SU-DHL-6 (cell line): ENCODE results near the gene GPC3.

Experiments
- H2AFZ ChIP-seq: fragments of 200-600 bp; sonication (generic); 2 replicates; pipeline ENCODE4 v1.6.1; 2014; ENCODE audit warnings: low read depth, mild to moderate bottlenecking, moderate library complexity, mixed read lengths, antibody characterized with exemption, low read length; ENCODE audit not compliant: severe bottlenecking
- H3F3A ChIP-seq: fragments of 200-600 bp; shearing (Covaris generic); 2 replicates; pipeline ENCODE4 v1.6.0; 2016; ENCODE audit warnings: antibody characterized with exemption, mild to moderate bottlenecking; ENCODE audit not compliant: insufficient read depth
- H3K27ac ChIP-seq: fragments of 200-600 bp; sonication (generic); 2 replicates; pipeline ENCODE4 v1.5.1; 2016; ENCODE audit warnings: low read depth, mild to moderate bottlenecking, low read length, moderate library complexity, mixed read lengths
- H3K27me3 ChIP-seq: fragments of 200-600 bp; sonication (generic), shearing (Covaris generic); 2 replicates; pipeline ENCODE4 v1.6.0; 2014; ENCODE audit warnings: mild to moderate bottlenecking, low read length
- H3K36me3 ChIP-seq: fragments of 200-600 bp; sonication (generic); 2 replicates; pipeline ENCODE4 v1.6.1; 2014; ENCODE audit warnings: mild to moderate bottlenecking, low read length, mixed read lengths
- H3K4me2 ChIP-seq: fragments of 300-600, 200-600 bp; shearing (Covaris generic), sonication (generic); 2 replicates; pipeline ENCODE4 v1.6.0; 2014; ENCODE audit warnings: low read length, low read depth, mild to moderate bottlenecking; ENCODE audit not compliant: poor library complexity, severe bottlenecking
- H3K4me3 ChIP-seq: fragments of 200-600 bp; sonication (generic); 2 replicates; pipeline ENCODE4 v1.5.1; 2014; ENCODE audit warnings: antibody characterized with exemption, low read length, mild to moderate bottlenecking, mixed read lengths; ENCODE audit not compliant: insufficient read depth, poor library complexity, severe bottlenecking
- H3K79me2 ChIP-seq: fragments of 200-600 bp; sonication (generic); 2 replicates; pipeline ENCODE4 v1.6.1; 2014; ENCODE audit warnings: mild to moderate bottlenecking, low read length, moderate library complexity; ENCODE audit not compliant: insufficient read depth
- H3K9ac ChIP-seq: fragments of 200-600 bp; sonication (generic); 2 replicates; pipeline ENCODE4 v1.7.0; 2014; ENCODE audit warnings: mild to moderate bottlenecking, low read length
- H3K9me2 ChIP-seq: fragments of 200-600 bp; sonication (generic); replicated peaks from 2 replicates; pipeline ENCODE4 v1.6.1; 2014; ENCODE audit warnings: low read length; ENCODE audit not compliant: insufficient read depth
- H3K9me3 ChIP-seq: fragments of 200-600 bp; sonication (generic); 2 replicates; pipeline ENCODE4 v1.6.1; 2014; ENCODE audit warnings: low read length, mixed read lengths; ENCODE audit not compliant: insufficient read depth
- H4K20me1 ChIP-seq: fragments of 200-600 bp; sonication (generic); 2 replicates; pipeline ENCODE4 v1.6.1; 2014; ENCODE audit warnings: low read depth, mild to moderate bottlenecking, antibody characterized with exemption, low read length, moderate library complexity, mixed read lengths
- EZH2phosphoT487 ChIP-seq: fragments of 200-600 bp; sonication (generic), shearing (Covaris generic); conservative IDR thresholded peaks from 2 replicates; pipeline ENCODE4 v1.6.1; 2018; ENCODE audit warnings: mild to moderate bottlenecking, antibody characterized with exemption, low read length, moderate library complexity, mixed read lengths
- TF ChIP-seq, protein P1 (sequence below): fragments of 200-600 bp; sonication (generic); IDR thresholded peaks from one replicate; pipeline ENCODE4 v1.5.1; 2017; ENCODE audit warnings: antibody characterized with exemption, mild to moderate bottlenecking, low read length, moderate library complexity; ENCODE audit not compliant: insufficient read depth, poor library complexity, severe bottlenecking

The GPC3 gene

GRCh38 chrX:133985164-133985966 is at the start of gene GPC3:
TSS of gene GPC3 (minus strand) at chrX:133985594.
- Histone ChIP-seq H3K4me2 (no peak within 1 kb of the TSS), H4K20me1 (no peaks in the 10 kb centered on the region), H3K4me3 (no peak within 1 kb of the TSS), H3K27me3 (no peaks in the 10 kb centered on the region), H3K9me2 (no peaks in the 10 kb centered on the region), H3K9ac (no peak within 1 kb of the TSS), H2AFZ (no peak within 1 kb of the TSS), H3F3A (no peaks in the 10 kb centered on the region), H3K79me2 (no peaks in the 10 kb centered on the region), H3K9me3 (no peaks in the 10 kb centered on the region), H3K27ac (no peak within 1 kb of the TSS), H3K36me3 (no peaks in the 10 kb centered on the region)
- TF ChIP-seq EZH2phosphoT487 = no peak
- TF ChIP-seq, protein P1, sequence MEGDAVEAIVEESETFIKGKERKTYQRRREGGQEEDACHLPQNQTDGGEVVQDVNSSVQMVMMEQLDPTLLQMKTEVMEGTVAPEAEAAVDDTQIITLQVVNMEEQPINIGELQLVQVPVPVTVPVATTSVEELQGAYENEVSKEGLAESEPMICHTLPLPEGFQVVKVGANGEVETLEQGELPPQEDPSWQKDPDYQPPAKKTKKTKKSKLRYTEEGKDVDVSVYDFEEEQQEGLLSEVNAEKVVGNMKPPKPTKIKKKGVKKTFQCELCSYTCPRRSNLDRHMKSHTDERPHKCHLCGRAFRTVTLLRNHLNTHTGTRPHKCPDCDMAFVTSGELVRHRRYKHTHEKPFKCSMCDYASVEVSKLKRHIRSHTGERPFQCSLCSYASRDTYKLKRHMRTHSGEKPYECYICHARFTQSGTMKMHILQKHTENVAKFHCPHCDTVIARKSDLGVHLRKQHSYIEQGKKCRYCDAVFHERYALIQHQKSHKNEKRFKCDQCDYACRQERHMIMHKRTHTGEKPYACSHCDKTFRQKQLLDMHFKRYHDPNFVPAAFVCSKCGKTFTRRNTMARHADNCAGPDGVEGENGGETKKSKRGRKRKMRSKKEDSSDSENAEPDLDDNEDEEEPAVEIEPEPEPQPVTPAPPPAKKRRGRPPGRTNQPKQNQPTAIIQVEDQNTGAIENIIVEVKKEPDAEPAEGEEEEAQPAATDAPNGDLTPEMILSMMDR = no peak

DNA sequence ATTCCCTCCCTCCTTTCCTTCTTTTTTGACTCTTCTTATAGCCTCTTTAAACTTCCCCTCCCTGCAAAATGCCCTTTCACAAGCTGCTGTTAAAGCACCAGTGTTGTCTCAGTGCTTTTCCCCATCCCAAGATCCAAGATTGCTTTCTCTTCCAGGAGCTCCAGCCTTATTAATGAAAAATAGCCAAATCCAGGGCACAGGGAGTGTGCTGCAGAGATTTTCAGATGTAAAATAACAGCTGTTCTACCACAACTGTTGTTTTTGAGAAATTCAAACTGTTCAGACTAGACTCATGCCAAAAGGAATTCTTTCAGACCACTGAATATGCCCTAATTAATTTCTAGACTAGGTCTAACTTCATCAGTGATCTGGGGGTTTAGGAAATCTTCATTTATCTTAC is 47.0 kb upstream of the GPC3 start:
- Histone ChIP-seq H3K36me3 (no peaks in the 10 kb centered on the region), H2AFZ (no peak overlapping the region), H3K79me2 (no peaks in the 10 kb centered on the region), H3K4me3 (no peak overlapping the region), H3K9ac (no peak overlapping the region), H3K27ac (no peak overlapping the region), H3F3A (no peaks in the 10 kb centered on the region), H3K9me3 (no peaks in the 10 kb centered on the region), H3K9me2 (no peaks in the 10 kb centered on the region), H3K27me3 (no peaks in the 10 kb centered on the region), H4K20me1 (no peaks in the 10 kb centered on the region), H3K4me2 (no peak overlapping the region)
- TF ChIP-seq, protein P1 = no peak
- TF ChIP-seq EZH2phosphoT487 = no peak

- H3K36me3 ChIP-seq = no peaks in the 10 kb centered on the region
- no peak overlapping the region for H3K9ac ChIP-seq
- H2AFZ ChIP-seq = no peak overlapping the region
- no peak overlapping the region for H3K4me3 ChIP-seq
- no peaks in the 10 kb centered on the region for H3K27me3 ChIP-seq
- TF ChIP-seq, protein P1 = no peak
- no peak for TF ChIP-seq EZH2phosphoT487
- H3K79me2 ChIP-seq = no peaks in the 10 kb centered on the region
- H3K9me2 ChIP-seq = no peaks in the 10 kb centered on the region
- no peaks in the 10 kb centered on the region for H4K20me1 ChIP-seq
- no peak overlapping the region for H3K27ac ChIP-seq
- H3K9me3 ChIP-seq = no peaks in the 10 kb centered on the region
- H3F3A ChIP-seq = no peaks in the 10 kb centered on the region
- H3K4me2 ChIP-seq = no peak overlapping the region
These were observed 41.3 kb upstream of the GPC3 start for GRCh38 chrX:134026565-134027311.
